Activated T-helper 9 cell treated with anti-CD3 and anti-CD28 coated beads, Interleukin-2, amount 50 U/mL, for 16 hours (primary cell): ENCODE measurements around the gene KIF5C.
"Not testable (repeated sequence)": the region's sequence is repeated elsewhere in the genome, so short reads cannot be mapped to it uniquely, and the experiment has no call there.

ENCODE experiments used
- DNase-seq: peaks from one replicate; pipeline ENCODE4 v3.0.0-alpha.2; 2020; ENCODE audit warnings: low read depth

KIF5C gene

DNA sequence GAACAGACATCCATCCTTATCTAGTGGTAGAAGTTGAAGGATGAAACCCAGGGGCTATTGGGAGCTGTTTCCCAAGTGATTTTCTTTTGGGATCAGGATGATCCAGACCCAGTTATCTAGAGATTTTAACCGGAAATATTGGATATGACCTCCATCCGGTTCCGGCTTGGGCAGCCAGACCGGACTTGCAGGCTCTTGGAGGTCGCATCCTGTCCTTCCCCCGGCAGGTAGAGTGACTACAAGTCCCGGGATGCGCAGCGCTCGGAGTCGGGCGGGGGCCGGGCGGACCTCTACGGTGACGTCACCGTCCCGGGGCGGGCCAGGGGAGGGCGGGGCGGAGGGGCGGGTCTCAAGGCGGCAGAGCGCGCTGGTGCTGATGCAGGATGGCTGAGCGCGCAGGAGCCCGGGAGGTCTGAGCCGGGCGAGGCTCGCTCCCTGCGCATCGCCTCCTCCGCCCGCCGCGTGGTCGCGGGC is at the start of gene KIF5C:
KIF5C (plus strand) TSS at position 360 of the 474 bp plus-strand sequence. CDS start 391 bp downstream, outside the sequence.
- DNase-seq, result peak; percentile 87

GRCh38 chr2:148826791-148827190 is 48.2 kb upstream of the KIF5C start:
- DNase-seq, result no peak

DNA sequence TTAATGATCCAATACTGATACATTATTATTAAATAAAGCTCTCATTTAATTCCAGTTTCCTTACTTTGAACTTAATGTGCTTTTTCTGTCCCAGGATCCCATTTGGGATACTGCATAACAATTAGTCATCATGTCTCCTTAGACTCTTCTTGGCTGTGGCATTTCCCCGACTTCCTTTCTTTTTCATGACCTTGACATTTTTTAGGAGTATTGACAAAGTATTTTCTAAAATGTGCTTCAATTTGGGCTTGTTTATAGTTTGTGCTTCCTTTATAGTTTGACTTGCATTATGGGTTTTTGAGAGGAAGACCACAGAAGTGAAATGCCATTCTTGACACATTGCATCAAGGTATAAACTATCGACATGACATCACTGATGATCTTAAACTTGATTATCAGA is 46.1 kb upstream of the KIF5C start:
- no peak for DNase-seq

- DNase-seq, result no peak
Observed at GRCh38 chr2:148829618-148830017, 45.4 kb upstream of the KIF5C start.

DNA sequence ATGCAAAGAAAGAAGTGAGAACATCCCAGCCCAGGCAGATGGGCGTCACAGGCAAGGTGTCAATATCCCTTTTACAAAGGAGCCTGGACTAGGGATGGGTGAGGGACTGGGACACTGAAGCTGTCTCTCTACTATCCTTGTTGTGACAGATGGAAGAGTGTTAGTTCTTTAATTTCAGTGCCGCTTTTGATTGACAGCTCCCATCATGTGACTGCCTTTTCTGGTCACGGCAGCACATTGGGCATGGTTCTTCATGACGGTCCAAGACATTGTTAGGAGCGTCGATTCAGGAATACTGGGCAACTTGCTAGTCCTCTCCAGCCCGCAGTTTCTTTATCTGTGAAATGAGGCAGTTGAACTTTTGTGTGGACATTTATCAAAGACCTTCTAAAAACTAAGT is 42.4 kb upstream of the KIF5C start:
- DNase-seq, result no peak

DNA sequence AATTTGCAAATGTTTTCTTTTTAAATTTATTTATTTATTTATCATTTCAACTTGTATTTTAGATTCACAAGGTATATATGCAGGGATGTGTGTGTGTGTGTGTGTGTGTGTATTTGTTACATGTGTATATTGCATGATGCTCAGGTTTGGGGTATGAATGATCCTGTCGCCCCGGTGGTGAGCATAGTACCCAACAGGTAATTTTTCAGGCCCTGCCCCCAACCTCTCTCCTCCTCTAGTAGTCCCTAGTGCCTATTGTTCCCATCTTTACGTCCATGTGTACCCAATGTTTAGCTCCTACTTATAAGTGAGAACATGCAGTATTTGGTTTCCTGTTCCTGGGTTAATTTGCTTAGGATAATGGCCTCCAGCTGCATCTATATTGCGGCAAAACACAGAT is 33.0 kb upstream of the KIF5C start:
- DNase-seq, result no peak

DNA sequence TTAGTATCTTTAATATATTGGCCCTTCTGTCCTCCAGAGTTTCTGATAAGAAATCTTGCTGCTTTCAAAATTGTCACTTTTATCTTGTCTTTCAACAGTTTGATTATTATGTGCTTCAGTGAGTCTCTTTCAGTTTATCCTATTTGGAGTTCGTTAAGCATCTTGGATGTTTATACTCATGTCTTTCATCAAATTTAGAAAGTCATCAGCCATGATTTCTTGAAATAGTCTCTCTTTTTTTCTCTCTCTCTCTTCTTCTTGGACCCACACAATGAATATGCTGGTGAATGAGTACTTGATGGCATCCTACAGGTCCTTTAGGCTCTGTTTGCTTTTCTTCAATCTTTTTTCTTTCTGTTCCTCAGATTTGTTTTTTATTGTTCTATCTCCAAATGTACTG is 26.9 kb upstream of the KIF5C start:
- DNase-seq, result no peak

DNA sequence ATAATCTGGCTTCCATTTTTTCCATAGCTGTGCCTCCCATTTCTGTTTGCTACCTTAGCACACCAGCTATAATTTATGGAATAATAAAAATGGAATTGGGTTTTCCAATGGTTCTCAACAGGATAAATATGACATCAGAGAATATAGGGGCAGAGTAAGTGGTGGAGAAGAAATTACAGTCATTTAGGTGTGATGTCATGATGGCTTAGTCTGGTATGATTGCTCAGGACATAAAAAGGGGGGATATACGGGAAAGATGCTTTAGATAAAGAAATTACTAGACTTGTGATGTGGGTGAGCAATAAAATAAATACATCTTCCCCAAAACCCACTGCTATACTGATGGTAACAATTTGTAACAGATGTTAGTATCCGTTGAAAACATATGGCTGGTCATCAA is 21.6 kb upstream of the KIF5C start:
- DNase-seq, result no peak

- no peak for DNase-seq
Observed at GRCh38 chr2:148860037-148860436, 15.0 kb upstream of the KIF5C start.

GRCh38 chr2:148861367-148861766 is 13.7 kb upstream of the KIF5C start:
- DNase-seq, result no peak

DNA sequence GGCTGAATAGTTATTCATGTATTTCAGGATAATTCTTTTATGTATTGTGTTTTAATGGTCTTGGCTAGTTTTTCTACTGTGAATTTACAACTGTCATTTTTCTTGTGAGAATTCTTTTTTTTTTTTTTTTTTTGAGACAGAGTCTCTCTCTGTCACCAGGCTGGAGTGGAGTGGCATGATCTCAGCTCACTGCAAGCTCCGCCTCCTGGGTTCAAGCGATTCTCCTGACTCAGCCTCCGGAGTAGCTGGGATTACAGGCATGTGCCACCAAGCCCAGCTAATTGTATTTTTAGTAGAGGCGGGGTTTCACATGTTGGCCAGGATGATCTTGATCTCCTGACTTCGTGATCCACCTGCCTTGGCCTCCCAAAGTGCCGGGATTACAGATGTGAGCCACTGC is 12.5 kb upstream of the KIF5C start:
- DNase-seq, result not testable (repeated sequence)

DNA sequence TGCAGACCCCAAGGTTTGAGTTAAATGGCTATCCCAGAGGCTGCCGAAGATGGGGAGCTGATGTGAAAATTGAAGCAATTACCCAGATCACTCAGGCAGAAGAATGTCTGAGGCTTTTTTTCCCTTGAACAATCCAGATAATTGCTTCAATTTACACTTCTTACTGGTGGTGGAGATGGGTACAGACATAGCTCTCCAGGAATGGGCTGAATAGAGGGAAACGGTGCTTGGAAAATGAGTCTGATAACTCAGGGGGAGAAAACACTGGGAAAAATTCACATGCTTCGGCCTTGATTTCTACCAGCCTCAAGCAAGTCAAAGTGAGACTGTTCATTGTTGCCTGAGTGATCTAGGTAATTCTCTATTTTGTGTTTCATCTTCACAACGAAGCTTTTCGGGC is 9.5 kb upstream of the KIF5C start:
- DNase-seq, result no peak

- DNase-seq, result no peak
Observed at GRCh38 chr2:148866091-148866490, 8.9 kb upstream of the KIF5C start.

DNA sequence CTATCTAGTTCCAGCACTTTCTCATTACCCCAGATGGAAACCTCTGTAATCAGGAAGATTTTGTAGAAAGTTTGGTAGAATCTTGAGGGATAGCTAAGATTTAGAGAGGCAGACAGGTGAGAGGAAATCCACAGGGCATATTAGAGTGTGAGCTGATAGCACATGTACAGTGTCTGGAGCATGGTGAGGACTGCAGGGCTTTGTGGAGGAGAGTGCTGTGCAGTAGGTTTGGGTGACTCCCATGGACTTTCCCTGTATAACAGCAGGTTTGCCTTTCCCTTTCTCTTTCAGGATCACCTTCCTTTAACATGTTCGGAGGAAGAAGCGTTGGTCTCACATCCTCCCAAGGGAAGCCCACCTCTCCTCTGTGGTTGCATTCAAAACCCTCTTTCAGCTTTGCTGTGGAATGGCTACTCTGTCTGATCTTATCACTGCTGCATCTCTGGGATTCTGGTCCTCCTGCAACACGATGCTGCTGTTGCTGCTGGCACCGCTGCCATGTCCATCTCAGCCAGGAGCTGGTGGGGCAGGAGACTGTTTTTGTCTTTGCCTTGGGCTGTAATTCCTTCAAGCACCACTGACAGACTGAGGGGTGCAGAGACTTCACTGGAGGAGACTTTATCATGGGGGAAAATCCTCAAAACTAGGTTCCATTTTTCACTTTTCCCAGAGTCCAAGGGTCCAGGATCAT is 7.8 kb upstream of the KIF5C start:
- DNase-seq, result no peak

- DNase-seq, result no peak
Observed at GRCh38 chr2:148875387-148876051, 492 bp downstream of the KIF5C start.

GRCh38 chr2:148876202-148876594 is 1.2 kb downstream of the KIF5C start:
- no peak for DNase-seq

GRCh38 chr2:148876595-148877402 is 1.8 kb downstream of the KIF5C start:
- peak; percentile 43 for DNase-seq

DNA sequence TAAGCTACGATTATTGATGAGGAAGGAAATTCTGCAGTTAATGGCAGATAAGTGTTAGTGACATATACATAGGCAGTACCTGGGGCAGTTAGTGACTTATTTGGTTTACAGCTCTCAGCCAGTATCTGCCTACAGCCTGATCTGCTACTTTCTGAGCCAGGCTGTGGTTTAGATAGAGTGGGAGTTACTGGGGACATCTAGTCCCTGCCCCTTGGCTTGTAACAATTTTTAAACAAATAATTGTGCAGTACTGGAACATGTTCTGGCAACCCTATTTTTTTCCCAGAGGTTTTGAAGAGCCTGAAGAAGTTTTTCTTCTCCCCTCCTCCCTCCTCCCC is 2.3 kb downstream of the KIF5C start:
- DNase-seq, result no peak

- DNase-seq, result no peak
Observed at GRCh38 chr2:148880636-148881035, 5.6 kb downstream of the KIF5C start.

- no peak for DNase-seq
Observed at GRCh38 chr2:148882051-148882450, 7.0 kb downstream of the KIF5C start.

DNA sequence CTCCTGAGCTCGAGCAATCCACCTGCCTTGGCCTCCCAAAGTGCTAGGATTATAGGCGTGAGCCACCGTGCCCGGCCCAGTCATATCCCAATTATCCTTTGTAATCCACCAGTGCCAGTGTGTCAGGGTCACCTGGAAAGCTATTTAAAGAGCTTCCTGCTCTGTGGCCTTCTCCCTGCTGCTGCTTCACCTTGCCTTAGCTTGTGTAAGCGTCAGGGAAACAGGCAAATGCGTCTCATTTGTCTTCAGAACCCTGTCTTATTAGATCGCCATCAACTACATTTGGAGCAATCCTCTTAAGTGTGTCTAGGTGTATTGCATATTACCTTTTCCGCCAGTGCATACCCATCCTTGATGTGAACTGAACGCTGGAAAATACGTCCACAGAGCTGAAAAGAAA is 10.2 kb downstream of the KIF5C start:
- no peak for DNase-seq

- no peak for DNase-seq
Observed at GRCh38 chr2:148885988-148886387, 11.0 kb downstream of the KIF5C start.

DNA sequence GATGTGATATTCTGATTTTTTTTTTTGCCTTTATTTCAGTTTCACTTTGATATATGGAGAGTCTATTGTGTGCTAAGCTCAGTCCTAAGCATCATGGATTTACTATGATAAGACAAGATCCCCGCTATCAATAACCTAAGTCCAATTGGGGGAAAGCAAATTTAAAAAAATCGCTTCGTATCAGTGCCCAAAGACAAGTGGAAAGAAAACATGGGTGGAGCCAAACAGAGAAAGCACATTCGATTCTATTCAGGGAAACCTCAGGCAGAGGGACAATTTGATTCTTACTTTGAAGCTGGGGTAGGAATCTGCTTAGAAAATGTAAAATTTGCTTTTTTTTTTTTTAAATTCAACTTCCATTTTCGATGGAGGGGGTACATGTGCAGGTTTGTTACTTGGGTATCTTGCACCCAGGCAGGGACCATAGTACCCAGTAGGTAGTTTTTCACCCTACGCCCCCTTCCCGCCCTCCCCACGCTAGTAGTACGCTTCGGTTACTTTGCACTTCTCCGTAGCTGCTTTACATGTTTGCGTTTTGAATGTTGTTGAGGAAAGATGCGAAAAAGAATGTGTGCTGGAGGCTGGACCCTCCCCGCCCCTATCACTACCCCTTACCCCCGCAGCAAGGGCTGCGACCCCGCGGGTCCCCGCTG is 12.4 kb downstream of the KIF5C start:
- no peak for DNase-seq
